HEK293 (cell line): ENCODE data around the gene RAET1G.

ENCODE experiments used
- CTCF ChIA-PET: fragments of 350-600 bp; formaldehyde crosslinking; extraction: SDS; loops from one replicate; lab custom pipeline; 2021; ENCODE audit warnings: antibody characterized with exemption; lab: Yijun Ruan, JAX
- POLR2A ChIA-PET: fragments of 300-600 bp; formaldehyde crosslinking; extraction: SDS; loops from one replicate; lab custom pipeline; 2020; ENCODE audit warnings: antibody characterized with exemption, inconsistent platforms; lab: Yijun Ruan, JAX
- H3K27ac ChIP-seq: fragments of 200-500 bp; sonication (Bioruptor generic); 2 replicates; pipeline ENCODE4 v1.5.1; 2014; ENCODE audit warnings: low read depth, low read length, control low read depth, inconsistent platforms; ENCODE audit errors: extremely low read depth
- H3K36me3 ChIP-seq, 2 experiments: fragments of 200-500 bp in 1 of 2; sonication (Bioruptor generic) in 1 of 2; 1 replicate in 1 of 2; 2 replicates in 1 of 2; pipeline ENCODE4 v1.5.1; 2014 to 2017; ENCODE audit warnings: inconsistent platforms in 2 of 2, low read length in 2 of 2; ENCODE audit not compliant: control insufficient read depth in 2 of 2, insufficient read depth in 1 of 2
- H3K4me1 ChIP-seq: fragments of 200-500 bp; sonication (Bioruptor generic); 2 replicates; pipeline ENCODE4 v1.5.1; 2014; ENCODE audit warnings: mild to moderate bottlenecking, low read length, inconsistent platforms; ENCODE audit not compliant: control insufficient read depth, insufficient read depth
- H3K4me3 ChIP-seq: 2 replicates; pipeline ENCODE4 v1.5.1; 2011; ENCODE audit warnings: low read depth, mild to moderate bottlenecking, control low read depth, low read length, moderate library complexity
- H3K9me3 ChIP-seq: fragments of 200-500 bp; sonication (Bioruptor generic); 2 replicates; pipeline ENCODE4 v1.5.1; 2014; ENCODE audit warnings: low read depth, low read length, inconsistent platforms; ENCODE audit not compliant: control insufficient read depth, insufficient read depth
- KLF8 ChIP-seq: fragments of 450-650 bp; formaldehyde crosslinking; IDR thresholded peaks from 2 replicates; pipeline ENCODE4 v1.5.1; 2016; ENCODE audit warnings: missing biosample characterization, missing genetic modification characterization
- MYNN ChIP-seq: fragments of 450-650 bp; formaldehyde crosslinking; IDR thresholded peaks from 2 replicates; pipeline ENCODE4 v1.5.1; 2016; ENCODE audit warnings: missing biosample characterization, missing genetic modification characterization, borderline replicate concordance
- TRIM28 ChIP-seq: IDR thresholded peaks from 2 replicates; pipeline ENCODE4 v1.6.1; 2011; ENCODE audit warnings: low read length, control low read depth, borderline replicate concordance
- ZBTB1 ChIP-seq: fragments of 450-650 bp; formaldehyde crosslinking; IDR thresholded peaks from 2 replicates; pipeline ENCODE4 v1.5.1; 2016; ENCODE audit warnings: missing biosample characterization, missing genetic modification characterization
- ZBTB11 ChIP-seq: fragments of 450-650 bp; formaldehyde crosslinking; conservative IDR thresholded peaks from 2 replicates; pipeline ENCODE4 v1.5.1; 2016; ENCODE audit warnings: low read depth, missing biosample characterization, missing genetic modification characterization
- ZFP41 ChIP-seq: fragments of 450-650 bp; formaldehyde crosslinking; IDR thresholded peaks from 2 replicates; pipeline ENCODE4 v1.5.1; 2016; ENCODE audit warnings: missing biosample characterization, missing genetic modification characterization, borderline replicate concordance
- ZNF121 ChIP-seq: fragments of 450-650 bp; formaldehyde crosslinking; IDR thresholded peaks from 2 replicates; pipeline ENCODE4 v1.5.1; 2016; ENCODE audit warnings: missing biosample characterization, missing genetic modification characterization
- ZNF202 ChIP-seq: fragments of 450-650 bp; formaldehyde crosslinking; IDR thresholded peaks from 2 replicates; pipeline ENCODE4 v1.5.1; 2016; ENCODE audit warnings: missing biosample characterization, missing genetic modification characterization, borderline replicate concordance
- ZNF302 ChIP-seq: fragments of 450-650 bp; formaldehyde crosslinking; IDR thresholded peaks from 2 replicates; pipeline ENCODE4 v1.5.1; 2016; ENCODE audit warnings: missing biosample characterization, missing genetic modification characterization, low read depth
- ZNF341 ChIP-seq: fragments of 450-650 bp; formaldehyde crosslinking; IDR thresholded peaks from 2 replicates; pipeline ENCODE4; 2016; ENCODE audit warnings: low read depth, missing biosample characterization, missing genetic modification characterization
- ZNF366 ChIP-seq: fragments of 450-650 bp; formaldehyde crosslinking; conservative IDR thresholded peaks from 2 replicates; pipeline ENCODE4 v1.5.1; 2016; ENCODE audit warnings: missing biosample characterization, missing genetic modification characterization
- ZNF423 ChIP-seq: fragments of 450-650 bp; formaldehyde crosslinking; IDR thresholded peaks from 2 replicates; pipeline ENCODE4 v1.5.1; 2016; ENCODE audit warnings: missing biosample characterization, missing genetic modification characterization
- ZNF48 ChIP-seq: fragments of 450-650 bp; formaldehyde crosslinking; IDR thresholded peaks from 2 replicates; pipeline ENCODE4 v1.5.1; 2016; ENCODE audit warnings: missing biosample characterization, missing genetic modification characterization
- ZNF513 ChIP-seq: fragments of 450-650 bp; IDR thresholded peaks from 2 replicates; pipeline ENCODE4 v1.5.1; 2018; ENCODE audit warnings: missing biosample characterization, missing genetic modification characterization
- ZNF514 ChIP-seq: fragments of 450-650 bp; formaldehyde crosslinking; IDR thresholded peaks from 2 replicates; pipeline ENCODE4 v1.5.1; 2016; ENCODE audit warnings: missing biosample characterization, missing genetic modification characterization
- ZNF521 ChIP-seq: fragments of 450-650 bp; formaldehyde crosslinking; IDR thresholded peaks from 2 replicates; pipeline ENCODE4 v1.5.1; 2017; ENCODE audit warnings: missing biosample characterization, mild to moderate bottlenecking, missing genetic modification characterization
- ZNF555 ChIP-seq: fragments of 450-650 bp; formaldehyde crosslinking; conservative IDR thresholded peaks from 2 replicates; pipeline ENCODE4 v1.5.1; 2017; ENCODE audit warnings: missing biosample characterization, mild to moderate bottlenecking, missing genetic modification characterization, inconsistent platforms
- ZNF747 ChIP-seq: fragments of 450-650 bp; formaldehyde crosslinking; IDR thresholded peaks from 2 replicates; pipeline ENCODE4 v1.5.1; 2016; ENCODE audit warnings: missing biosample characterization, missing genetic modification characterization
- ZNF830 ChIP-seq: fragments of 450-650 bp; IDR thresholded peaks from 2 replicates; pipeline ENCODE4 v1.5.0; 2018; ENCODE audit warnings: missing biosample characterization, missing genetic modification characterization, low read depth, mild to moderate bottlenecking, moderate library complexity
- ZNF837 ChIP-seq: fragments of 450-650 bp; formaldehyde crosslinking; IDR thresholded peaks from 2 replicates; pipeline ENCODE4 v1.5.1; 2016; ENCODE audit warnings: missing biosample characterization, missing genetic modification characterization

Gene RAET1G

GRCh38 chr6:149939909-149940671, 17.2 kb upstream of the RAET1G start:
- POLR2A ChIA-PET, result interaction anchor here (1.3 kb wide), 1 partner anchor 24 kb away, joined by 4 read pairs; the partner anchor contains the start of gene ULBP1
- TF ChIP-seq ZNF830 (tag by site-specific recombination) (no peak), ZNF514 (tag by site-specific recombination) (no peak), ZNF423 (no peak), ZNF302 (tag by site-specific recombination) (no peak), TRIM28 (no peak), KLF8 (tag by site-specific recombination) (no peak), ZBTB1 (tag by site-specific recombination) (no peak), ZFP41 (tag by site-specific recombination) (no peak), ZNF121 (tag by site-specific recombination) (no peak), ZNF521 (tag by site-specific recombination) (no peak), MYNN (no peak)
- no peak overlapping the region for H3K27ac ChIP-seq

DNA sequence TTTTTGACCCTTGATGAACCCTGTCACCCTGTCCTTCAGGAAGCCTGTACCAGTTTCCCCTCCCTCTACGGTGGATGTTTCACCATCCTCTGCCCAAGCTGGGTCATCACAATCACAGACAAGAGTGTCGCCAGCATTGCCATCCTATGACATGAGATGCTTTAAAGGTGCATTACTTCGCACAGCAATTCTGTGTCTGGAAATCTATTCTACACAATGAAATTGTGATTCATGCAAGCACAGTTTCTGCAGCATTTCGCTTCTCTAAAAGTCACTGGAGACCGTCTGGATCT, 16.4 kb upstream of the RAET1G start:
- ChIA-PET CTCF (interaction anchor here (0.6 kb wide), 1 partner anchor 879 kb away, joined by 6 read pairs; no protein-coding TSS in a partner anchor), POLR2A (no interaction called here)
- Histone ChIP-seq H3K27ac (no peak overlapping the region), H3K4me1 (no peaks in the 10 kb centered on the region), H3K4me3 (no peak overlapping the region), H3K36me3 (no peaks in the 10 kb centered on the region), H3K9me3 (no peaks in the 10 kb centered on the region)
- TF ChIP-seq ZNF521 (tag by site-specific recombination) (no peak), ZNF341 (tag by site-specific recombination) (no peak), ZNF747 (tag by site-specific recombination) (no peak), ZNF48 (tag by site-specific recombination) (no peak), ZNF555 (tag by site-specific recombination) (no peak), ZNF513 (tag by site-specific recombination) (no peak), ZBTB11 (tag by site-specific recombination) (no peak), ZNF366 (tag by site-specific recombination) (no peak), ZNF837 (no peak), ZNF202 (tag by site-specific recombination) (no peak)

More at GRCh38 chr6:149939909-149940671, 17.2 kb upstream of the RAET1G start:
- CTCF ChIA-PET, result interaction anchor here (0.5 to 1.9 kb wide), 10 partner anchors 10 to 1182 kb away, joined by 3 to 8 read pairs (median 4); no protein-coding TSS in a partner anchor
- Histone ChIP-seq H3K4me3 (no peak overlapping the region), H3K36me3 (no peaks in the 10 kb centered on the region), H3K9me3 (no peaks in the 10 kb centered on the region), H3K4me1 (no peaks in the 10 kb centered on the region)
